Suppressor macrophage (primary cell): Measurements from ENCODE around the gene FBLN1.

Experiments used
- DNase-seq, 4 experiments: peaks; one replicate each; pipeline ENCODE4 v3.0.0-alpha.2; 2020 to 2022

Gene FBLN1

DNA sequence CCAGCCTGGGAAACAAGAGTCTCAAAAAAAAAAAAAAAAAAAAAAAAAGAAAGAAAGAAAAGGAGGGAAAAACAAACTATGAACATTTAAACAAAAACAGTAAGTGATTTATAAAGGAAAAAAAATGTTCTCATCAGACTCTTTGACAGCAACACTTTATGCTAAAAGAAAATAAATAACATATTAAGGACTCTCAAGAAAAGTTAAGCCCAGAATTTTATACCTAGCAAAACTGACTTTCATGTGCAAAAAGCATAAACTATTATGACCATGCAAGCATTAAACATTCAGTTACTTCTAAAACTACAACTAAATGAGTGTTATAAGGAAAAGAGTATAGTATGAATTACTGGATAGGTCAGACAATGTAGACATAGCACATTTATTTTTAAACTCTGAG is 68.4 kb downstream of the FBLN1 start:
- DNase-seq, result no peak

DNA sequence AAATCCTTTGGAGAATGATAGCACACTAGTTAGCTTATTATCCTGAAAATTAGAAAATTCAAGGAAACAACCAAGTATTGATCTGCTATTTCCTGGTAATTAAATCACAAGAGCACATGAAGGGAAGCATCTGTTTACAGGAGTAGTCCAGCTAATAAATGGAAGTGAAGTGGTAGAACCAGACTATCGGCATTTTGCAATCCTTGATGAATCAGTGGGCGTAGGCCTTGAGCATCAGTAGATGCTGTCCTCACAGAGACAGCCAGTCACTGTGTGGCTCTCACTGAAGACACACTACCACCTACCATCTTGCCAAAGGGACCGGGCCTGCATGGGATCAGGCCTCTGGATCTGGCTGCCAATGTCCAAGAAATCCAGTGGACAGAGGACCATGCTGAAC is 69.8 kb downstream of the FBLN1 start:
- DNase-seq, result no peak

DNA sequence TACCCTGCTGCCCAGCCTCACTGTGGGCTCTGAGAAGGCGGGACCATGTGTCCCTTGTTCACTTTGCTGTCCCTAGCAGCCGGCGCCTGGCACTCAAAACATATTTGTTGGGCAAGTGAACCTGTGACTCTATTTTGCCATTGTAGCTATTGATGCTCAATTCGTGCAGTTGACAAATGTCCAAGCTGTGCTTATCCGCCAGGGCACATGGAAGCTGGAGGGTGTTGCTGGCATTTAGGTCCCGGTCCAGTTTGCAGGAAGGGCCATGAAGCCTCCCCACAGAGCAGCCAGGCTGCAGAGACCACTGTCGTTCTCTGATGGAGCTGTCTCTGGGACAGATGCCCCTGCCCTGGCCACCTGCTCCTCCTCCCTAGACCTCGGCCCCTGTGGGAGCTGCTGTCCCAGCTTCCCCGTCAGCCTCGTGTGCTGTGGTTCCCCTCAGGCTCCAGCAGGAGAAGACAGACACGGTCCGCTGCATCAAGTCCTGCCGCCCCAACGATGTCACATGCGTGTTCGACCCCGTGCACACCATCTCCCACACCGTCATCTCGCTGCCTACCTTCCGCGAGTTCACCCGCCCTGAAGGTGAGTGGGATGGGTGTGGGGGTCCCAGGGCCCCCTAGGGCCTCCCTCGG is 71.5 kb downstream of the FBLN1 start:
- DNase-seq, result no peak

DNA sequence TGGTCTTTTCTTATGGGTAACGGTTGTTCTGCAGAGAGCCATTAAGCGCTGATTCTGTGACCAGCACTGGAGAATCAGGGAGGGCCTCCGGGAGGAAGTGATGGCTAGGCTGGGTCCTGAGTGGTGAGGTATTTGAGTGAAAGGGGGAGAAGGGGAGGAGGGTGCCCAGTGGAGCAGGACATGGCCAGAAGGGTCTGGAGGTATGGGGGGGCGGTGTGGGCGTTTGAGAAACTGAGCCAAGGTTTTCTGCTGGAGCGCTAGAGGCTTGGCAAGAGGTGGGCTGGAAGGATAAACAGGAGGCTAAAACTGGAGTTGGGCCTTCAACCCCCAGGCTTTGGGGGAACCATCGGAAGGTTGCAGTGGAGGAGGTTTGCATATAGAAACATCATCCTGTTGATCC is 72.5 kb downstream of the FBLN1 start:
- no peak for DNase-seq

DNA sequence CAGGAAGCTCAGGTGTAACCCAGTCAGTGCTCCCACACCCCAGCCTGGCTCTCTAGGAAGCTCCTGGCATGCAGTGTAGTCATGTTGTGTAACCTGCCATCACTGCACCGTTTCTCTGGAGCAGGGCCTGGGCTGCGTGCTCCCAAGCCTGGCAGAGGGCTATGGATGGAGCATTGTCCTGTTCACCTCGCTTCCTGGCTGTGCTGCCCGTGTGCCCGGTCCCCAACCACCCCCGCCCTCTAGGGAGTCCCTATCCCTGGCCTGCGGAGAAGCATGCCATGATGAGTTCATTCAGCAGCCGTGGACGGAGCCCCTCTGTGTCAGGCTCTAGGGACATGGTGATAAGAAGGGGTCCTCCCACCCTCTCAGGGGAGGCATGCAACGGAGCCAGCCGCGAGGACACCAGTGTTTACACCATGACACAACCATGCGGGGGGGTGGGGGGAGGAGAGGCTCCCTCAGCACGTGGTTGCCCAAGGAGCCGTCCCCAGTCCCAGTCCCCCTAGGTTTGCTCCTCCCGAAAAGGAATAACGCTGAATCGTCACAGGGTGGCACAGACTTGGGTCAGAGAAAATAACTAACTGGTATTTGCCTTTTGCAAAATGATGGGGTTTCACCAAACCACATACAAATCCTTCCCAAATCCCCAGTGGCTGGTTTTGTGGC is 73.1 kb downstream of the FBLN1 start:
- no peak for DNase-seq

DNA sequence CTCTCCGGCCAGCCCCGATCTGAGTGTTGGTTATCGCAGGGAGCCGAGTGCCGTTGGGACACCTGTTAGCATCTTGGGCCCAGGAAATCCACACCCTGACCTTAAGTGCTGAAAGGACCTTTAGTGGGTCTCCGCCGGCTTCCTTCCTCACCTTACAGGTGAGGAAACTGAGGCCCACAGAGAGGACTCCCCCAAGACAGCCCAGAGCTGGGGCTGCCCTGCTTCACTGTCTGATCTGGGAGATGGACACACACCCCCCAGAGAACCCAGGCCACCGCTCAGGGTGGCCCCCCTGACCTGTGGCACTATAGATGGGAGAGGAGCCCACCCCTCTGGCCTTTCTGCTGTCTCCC is 73.6 kb downstream of the FBLN1 start:
- no peak for DNase-seq

DNA sequence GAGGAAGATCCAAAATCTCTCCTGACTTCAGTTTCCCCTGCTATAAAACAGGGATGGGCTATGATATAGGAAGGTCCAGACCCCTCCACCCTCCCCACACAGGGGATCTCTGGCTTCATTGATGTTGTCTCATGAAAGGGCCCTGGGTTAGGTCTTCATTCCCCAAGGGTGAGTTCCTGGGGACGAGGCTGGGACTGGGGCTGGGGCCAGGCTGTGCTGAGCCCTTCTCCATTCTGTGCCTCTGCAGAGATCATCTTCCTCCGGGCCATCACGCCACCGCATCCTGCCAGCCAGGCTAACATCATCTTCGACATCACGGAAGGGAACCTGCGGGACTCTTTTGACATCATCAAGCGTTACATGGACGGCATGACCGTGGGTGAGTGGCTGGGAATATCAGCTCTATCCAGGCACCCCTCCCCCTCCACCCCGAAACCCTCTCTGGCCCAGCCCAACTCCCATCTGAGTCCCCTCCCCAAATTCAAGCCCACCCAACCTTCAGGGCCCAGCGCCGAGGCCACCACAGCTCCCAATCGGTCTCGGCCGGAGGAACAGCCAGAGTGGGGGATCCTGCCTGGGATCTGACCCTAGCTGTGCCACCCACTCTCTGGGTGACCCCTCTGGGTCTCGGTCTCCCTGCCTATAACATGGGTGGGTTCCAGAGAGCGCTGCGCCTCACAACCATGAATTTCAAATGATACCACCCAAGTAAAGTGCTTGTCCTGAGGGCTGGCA is 74.2 kb downstream of the FBLN1 start:
- no peak for DNase-seq

DNA sequence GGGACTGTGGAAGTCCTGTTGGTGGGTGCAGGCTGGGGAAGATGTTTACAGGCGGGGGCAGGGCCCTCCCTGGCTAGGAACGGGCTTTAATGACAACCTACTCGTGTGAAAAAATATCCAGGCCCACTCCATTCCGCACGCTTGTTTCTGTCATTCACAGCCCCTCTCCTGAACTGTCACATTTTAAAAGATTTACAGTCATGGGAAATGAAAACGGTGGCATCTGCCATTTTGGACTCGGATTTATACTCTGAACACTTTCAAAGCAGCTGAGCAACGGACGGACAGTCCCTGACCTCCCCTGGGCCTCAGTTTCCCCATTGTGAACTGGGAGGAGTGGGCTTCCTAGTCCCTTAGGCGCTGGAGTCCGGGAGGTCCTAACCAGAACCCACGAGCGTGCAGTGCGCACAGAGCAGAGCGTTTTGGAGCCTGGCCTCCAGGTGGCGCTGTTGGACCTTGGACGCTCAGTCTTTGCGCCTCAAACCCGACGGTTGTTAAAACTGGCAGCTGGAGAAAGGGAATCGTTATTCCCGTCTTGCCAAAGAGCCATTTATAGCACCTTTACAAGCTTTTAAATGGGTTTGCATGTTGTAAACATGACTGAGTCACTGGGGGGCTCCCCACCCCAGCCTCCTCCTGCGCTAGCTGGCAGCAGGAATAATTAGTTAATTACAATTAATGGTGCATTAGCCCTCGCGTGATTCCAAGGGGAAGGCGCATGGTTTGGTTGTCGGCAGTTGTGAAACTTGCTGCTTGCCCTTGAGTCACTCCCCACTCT is 75.3 kb downstream of the FBLN1 start:
- DNase-seq, result peak; percentile 88 to 95 (median 94)

DNA sequence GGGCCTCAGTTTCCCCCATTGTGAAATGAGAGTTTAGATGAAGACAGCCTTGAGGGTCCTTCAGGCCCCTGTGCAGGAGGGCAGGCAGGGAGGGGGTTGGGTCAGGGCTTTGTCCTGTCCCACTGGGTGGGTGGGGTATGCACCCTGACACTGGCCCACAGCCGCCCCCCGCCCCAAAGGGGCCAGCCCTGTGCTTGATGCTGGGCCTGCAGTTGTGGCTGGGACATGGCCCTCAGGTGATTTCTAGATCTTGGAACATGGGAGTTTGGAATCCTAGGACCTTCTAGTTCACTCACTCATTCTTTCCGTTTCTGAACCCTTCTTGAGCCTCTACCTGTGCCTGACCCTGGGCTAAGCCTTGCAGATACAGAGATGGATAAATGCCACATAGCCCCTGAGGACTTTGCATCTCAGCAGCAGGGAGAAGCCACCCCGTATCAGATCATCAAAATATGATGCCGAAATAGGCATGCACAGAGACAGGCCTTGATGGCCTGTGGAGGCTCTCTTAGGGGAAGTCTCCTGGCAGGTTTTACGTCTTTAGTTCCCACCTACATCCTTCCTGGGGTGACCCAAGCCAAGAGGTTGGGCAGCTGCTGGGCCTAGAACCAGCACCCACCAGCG is 76.0 kb downstream of the FBLN1 start:
- no peak for DNase-seq

DNA sequence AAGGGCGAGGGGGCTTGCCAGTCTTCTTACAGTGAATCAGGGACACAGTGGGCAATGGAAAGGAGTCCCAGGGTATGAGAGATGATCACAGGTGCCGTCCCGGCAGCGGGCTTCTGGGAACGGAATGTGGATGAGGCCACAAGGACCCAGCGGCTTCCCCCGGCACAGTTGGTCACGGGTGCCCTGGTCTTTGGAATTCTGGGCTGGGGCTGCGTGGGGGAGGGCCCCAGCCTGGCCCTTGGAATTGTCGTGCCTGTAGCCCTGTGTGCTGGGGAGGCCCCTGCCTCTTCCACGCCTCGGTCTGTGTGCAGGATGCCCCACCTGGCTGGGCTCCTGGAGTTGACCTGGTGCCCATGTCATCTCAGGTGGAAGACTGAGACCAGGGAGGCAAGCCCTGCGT is 76.6 kb downstream of the FBLN1 start:
- DNase-seq, result no peak

DNA sequence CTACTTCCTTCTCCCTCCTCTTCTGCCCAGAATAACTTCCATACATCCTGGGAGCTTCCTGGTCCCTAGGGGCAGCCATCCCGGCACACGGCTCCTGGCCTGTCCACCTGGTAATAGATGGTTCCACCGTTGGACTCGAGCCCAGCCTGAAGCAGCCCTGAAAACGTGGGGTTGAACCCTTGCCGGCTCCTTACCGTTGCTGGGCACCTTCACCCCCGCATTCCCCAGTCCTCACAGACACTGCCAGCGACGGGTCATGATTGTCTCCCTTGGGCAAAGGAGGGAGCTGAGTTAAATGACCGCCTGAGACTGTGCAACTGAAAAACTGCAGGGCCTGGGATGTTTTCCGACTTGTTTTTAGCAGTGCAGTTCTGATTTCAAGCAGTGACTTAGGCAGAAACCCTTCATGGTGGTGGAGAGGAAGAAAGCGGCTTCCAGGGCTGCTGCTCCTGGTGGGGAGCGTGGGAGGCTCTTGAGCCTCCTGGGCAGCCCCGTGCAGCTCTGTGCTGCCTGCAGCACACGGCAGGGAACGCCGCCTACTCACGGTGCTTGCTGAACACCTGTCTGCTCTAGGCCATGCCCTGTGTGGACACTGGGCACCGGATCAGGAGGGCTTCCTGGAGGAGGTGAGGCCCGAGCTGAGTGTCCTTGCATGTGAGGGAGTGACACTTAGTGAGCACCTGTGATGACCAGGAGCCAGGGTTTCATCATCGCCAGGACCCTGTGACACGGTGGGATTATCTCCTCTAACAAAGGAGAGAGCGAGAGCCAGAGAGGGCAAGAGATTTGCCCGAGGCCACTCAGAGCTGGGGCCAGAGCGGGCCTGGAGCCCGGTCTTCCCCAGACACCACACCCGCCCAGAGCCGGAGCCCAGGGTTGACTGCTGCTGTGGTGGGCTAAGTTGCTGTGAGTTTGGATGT is 77.4 kb downstream of the FBLN1 start:
- DNase-seq, result no peak

DNA sequence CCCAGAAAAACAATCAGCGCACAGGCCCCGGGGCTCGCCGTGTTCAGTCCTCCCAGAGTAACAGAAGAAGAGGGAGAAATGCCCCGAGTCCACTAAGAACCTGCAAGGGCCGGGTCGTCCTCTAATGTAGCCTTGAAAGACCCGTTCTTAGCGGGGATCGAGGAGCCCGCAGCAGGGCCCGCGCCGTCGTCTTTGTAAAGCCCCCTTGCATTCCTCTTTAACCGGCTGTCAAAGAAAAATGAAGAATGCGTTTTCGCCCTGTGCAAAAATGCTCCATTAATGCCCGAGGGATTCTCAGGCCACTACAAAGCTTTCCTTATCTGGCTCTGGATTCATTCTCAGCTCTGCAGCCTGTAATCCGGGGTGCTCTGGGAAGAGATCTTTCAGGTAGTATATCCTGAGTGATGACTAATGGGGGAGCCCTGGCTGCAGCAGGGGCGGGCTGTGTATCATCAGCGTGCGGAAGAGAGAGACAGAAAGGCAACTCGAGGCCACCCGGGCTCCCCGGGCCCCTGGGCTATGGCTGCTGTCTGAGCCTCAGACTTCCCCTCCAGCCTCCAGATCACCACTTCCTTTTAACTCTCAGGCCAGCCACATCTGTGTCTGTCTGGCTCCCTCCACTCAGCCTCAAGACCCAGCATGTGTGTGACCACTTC is 78.2 kb downstream of the FBLN1 start:
- peak; percentile 76 to 89 (median 84) for DNase-seq

DNA sequence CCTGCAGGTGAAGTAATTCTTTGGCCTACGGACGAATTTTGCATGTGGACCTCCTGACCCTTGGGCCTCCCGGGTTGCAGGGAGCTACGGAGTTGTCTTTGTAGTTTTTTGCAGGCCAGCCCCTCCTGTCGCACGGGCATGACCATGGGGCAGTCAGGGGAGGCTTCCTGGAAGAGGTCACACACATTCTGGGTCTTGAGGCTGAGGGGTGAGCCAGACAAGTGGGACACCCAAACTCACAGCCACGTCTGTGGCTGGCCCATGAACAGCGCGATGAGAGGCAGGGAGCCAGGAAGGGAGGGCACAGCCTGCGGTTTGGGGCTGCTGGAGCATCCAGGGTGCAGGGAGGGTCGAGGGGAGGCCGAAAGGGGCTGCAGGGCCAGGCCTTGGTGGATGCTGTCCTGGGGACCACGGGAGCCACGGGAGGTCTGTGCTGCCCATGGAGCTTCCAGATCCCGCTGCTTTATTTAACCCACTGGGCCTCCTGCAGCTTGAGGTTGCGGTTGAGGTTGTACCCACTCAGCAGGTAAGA is 78.9 kb downstream of the FBLN1 start:
- no peak for DNase-seq

DNA sequence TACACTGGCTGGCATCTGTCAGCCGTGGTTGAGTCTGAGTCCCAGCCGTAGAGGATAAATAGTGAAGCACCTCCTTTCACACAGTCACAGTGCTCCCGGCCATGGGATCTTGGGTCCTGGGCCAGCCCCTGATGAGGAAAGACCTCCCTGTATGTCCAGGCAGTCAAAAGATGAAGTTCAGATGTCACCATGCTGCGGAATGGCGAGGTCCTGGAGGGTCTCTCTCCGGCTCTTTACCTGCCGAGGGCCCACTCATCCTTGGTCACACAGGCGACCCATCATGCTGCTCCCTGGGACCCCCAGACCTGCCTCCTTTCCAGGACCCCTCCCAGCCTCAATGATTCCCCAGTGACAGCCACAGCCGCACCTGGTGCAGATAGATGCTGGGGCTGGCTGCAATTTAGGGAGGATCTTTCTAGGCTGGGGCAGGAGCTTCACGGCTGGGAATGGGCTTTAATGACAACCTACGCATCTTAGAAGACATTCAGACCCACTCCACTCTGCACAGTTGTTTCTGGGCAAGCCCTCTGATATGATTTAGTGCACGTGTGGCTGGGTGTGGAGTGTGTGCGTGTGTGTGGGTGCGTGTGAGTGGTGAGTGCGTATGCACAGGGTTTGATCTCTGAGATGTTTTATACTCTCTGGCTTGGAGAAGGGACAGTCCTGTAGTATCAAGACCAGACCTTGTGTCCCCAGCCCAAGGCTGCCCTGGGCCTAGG is 79.7 kb downstream of the FBLN1 start:
- no peak for DNase-seq

DNA sequence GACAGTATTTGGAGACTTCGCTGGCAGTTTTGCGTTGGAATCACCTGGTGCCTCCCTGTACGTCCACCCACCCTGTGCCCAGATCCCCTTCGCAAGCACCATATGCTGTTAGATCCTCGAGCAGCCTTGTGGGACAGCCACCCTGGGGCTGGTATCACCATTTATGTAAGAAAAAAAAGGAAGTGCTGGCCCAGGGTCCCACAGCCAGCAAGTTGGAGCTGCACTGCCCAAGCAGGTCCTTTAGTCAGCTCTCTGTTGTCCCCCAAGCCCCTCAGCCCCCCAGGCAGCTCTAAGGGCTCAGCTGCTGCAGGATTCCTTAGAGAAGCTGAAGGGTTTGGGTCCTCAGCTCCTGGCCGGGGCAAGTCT is 80.3 kb downstream of the FBLN1 start:
- DNase-seq, result no peak

DNA sequence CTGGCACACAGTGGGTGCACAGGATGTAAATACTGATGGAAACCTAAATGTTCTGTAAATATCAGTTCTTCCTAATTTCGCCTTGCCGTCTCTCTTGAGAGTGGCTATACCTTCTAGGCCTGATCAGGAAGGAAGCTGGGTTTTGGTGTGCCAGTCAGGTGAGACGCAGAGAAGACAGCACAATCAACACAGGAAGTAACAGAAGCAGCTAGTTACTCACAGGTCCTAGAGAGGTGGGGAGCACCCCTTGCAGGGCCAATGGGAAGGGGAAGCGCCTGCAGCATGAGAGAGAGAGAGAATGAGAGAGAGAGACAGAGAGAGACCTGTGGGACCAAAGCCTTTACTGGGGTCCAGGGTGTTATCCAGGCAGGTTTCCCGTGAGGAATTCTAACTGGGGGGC is 80.8 kb downstream of the FBLN1 start:
- DNase-seq, result peak in 1 of 4 experiments; percentile 4

DNA sequence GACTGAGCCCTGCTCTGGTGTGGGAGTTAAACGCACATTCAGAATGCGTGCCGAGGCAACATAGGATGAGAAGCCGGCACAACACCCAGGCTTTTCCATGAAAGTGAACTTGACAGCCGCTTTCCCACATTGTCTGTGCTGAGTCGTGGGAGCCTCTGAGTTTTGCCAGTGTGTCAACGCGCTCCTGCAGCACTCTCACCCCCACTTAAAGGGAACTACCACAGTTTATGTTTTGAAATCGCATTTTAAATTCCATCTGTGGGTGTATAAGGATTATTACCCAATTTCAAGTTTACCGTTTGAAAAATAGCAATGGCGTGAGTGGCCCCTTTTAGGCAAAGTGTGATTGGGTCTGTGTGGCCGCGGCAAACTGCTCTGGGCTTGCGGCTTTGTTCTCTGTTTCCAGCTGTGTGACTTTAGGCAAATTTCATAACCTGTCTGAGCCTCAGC is 81.5 kb downstream of the FBLN1 start:
- peak; percentile 58 to 81 (median 80) for DNase-seq

DNA sequence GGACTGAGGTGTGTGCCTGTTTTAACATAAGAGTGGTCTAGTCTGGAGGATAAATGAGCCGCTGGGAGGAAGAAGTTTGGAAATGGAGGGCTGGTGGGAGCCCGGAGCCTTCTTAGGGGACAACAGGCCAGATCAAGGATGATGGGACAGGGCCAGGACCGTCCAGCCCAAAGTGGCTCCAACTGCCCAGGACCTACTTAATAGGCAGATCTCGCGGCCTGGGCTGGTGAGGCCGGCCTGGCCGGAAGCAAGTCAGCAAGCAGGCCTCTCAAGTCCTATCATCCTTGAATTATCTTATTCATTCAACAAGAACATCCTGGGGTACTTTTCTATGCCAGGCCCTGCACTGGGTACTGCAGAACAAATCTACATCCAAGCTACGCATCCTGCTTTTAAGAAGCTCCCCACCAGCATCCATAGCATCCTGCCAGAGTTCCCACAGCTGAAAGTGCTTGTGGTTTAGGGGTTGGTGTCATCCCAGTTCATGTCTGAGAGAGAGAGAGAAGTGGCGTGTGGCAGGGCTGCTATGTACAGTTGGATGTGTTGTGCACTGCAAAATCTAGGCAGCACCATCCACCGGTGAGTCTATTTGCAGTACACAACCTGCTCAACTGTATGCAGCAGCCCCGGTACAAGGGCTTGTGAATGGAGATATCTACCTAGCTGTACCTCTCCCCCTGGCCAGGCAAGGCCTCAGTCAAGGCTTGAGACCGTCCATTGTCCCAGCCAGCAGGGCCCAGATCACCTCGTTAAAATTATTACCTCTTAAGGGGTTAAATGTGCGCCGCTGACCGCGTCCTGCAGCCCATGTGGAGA is 82.1 kb downstream of the FBLN1 start:
- peak in 1 of 4 experiments; percentile 4 for DNase-seq

DNA sequence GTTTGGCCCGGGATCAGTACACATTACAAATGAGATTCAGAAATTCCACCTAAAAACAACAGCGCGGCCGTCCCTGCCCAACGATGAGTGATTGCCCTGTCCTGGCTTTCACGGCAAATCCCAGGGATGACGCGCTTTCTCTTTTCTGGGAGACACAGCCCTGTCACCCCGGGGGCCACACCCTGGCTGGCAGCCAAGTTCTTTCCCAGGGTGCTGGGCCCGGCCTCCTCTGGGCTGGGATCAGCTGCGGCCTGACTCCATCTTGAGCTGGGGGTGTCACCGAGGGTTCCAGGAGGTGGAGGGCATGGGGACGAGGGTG is 82.7 kb downstream of the FBLN1 start:
- no peak for DNase-seq
